Body of pancreas (tissue), 4 donors: ENCODE results near the gene PPM1H.

ENCODE experiments used
- CTCF ChIP-seq, 7 experiments: fragments of 450-650 bp in 4 of 7; fragments of 200-600 bp in 3 of 7; sonication (generic) in 3 of 7; IDR thresholded peaks; one replicate each; pipeline ENCODE4 v1.5.1; 2016 to 2019; ENCODE audit warnings: antibody characterized with exemption in 7 of 7
- POLR2A ChIP-seq, 3 donors: fragments of 450-650 bp; IDR thresholded peaks; one replicate each; pipeline ENCODE4 v1.6.1; 2016; ENCODE audit warnings: antibody characterized with exemption in 3 of 3, mild to moderate bottlenecking in 2 of 3

DNA sequence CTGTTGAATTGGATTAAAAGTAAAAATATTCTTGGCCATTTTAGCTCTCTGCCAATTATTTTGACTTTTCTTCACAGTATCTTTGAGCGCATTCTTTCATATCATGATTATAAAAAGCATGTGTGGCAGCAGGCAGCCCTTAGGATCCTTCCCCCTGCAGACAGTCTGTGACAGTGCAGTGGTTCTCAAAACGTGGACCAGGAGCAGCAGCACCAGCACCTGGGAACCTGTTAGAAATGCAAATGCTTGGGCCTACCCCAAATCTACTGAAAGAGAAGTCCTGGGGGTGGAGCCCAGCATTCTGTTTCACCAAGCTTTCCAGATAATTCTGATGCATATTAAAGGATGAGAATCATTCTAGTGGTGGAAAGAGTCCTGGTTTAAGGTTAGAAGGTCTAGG is 312.8 kb downstream of the PPM1H start:
- TF ChIP-seq CTCF (IDR thresholded peaks at IDR 0.05) (no peak), POLR2A (IDR thresholded peaks at IDR 0.05) (no peak)
